ENCODE results near the gene BIN2. TPM values are rescaled to one million over a fixed set of nuclear protein-coding genes. Genes with fewer than 3 reads are reported as not detected.
A peak's percentile ranks its signal among the peaks of the same experiment; 100 is the strongest.

BIN2 gene
- total and polyA plus RNA-seq, 2 experiments from 2014 or later: not detected

GRCh38 chr12:51270951-51271518 is 52.9 kb downstream of the BIN2 start (continued):
- TF ChIP-seq CTCF (conservative IDR thresholded peaks at IDR 0.05; ENCODE audit: low read depth in 2 of 2) (no peak), NANOG (IDR thresholded peaks at IDR 0.05; ENCODE audit: borderline replicate concordance) (no peak)

- H3K4me3 ChIP-seq: peak within 1 kb of the TSS; percentile 91
- H3K27ac ChIP-seq (ENCODE audit: low read depth): no peak within 1 kb of the TSS
- peak within 1 kb of the TSS; percentile 100 for H3K4me2 ChIP-seq
- ATAC-seq (peak; percentile 70), DNase-seq (ENCODE audit: low spot score) (peak; percentile 91)
- no peaks in the 10 kb centered on the region for H4K20me1 ChIP-seq (replicated peaks; ENCODE audit: insufficient read depth)
- no peaks in the 10 kb centered on the region for H3F3A ChIP-seq (replicated peaks; ENCODE audit: low read depth)
- Mint-ChIP-seq H3K27ac (peak within 1 kb of the TSS; percentile 82), H3K4me1 (peaks cover 19% of the 10 kb centered on the region), H3K36me3 (ENCODE audit: low read depth) (no peaks in the 10 kb centered on the region; the same call in 2 of the 3 replicates), H3K4me3 (peak within 1 kb of the TSS; percentile 93), H3K9me3 (no peaks in the 10 kb centered on the region; the same call in 2 of the 3 replicates), H3K27me3 (ENCODE audit: insufficient read depth, low read depth, poor library complexity) (peaks cover 21% of the 10 kb centered on the region)
- 0 out of 2 replicates have a peak, but pooled peaks cover 5% of the 10 kb centered on the region for H3K4me1 ChIP-seq (ENCODE audit: insufficient read depth)
- TF ChIP-seq POLR2AphosphoS5 (IDR thresholded peaks at IDR 0.05; ENCODE audit: low read depth): no peak; the same call in none of the 2 replicates
- TF ChIP-seq ZNF462 (CRISPR knock-in tag; IDR thresholded peaks at IDR 0.05): no peak
- peak; percentile 57; the same call in 1 of the 2 replicates for TF ChIP-seq CREB1 (CRISPR knock-in tag; IDR thresholded peaks at IDR 0.05; ENCODE audit: low read depth)
- TF ChIP-seq ETS1 (IDR thresholded peaks at IDR 0.05): 0 out of 2 replicates have a peak, but pooled peaks have one; percentile 24
- peaks cover 18% of the 10 kb centered on the region for H3K27me3 ChIP-seq (ENCODE audit: insufficient read depth)
- H3K79me2 ChIP-seq (replicated peaks; ENCODE audit: insufficient read depth): no peaks in the 10 kb centered on the region
- H3K36me3 ChIP-seq (ENCODE audit: insufficient read depth): no peaks in the 10 kb centered on the region
- H3K9me2 ChIP-seq (ENCODE audit: insufficient read depth): no peaks in the 10 kb centered on the region
- peak within 1 kb of the TSS; percentile 99 for H2AFZ ChIP-seq
Measured at GRCh38 chr12:51270067-51270950, 53.7 kb downstream of the BIN2 start, which contains the start of gene SMAGP. Gene SMAGP, minus strand, starts transcription at chr12:51270415. Its CDS starts 1,137 bp downstream, at chr12:51269278.

Data from GM23338 (cell line).